ENCODE data around the gene FKBP14. TPM values are rescaled to one million over a fixed set of nuclear protein-coding genes. Genes with fewer than 3 reads are reported as not detected.

Gene FKBP14
- total RNA-seq, 3 donors from 2014 or later: 8.9 to 13.4 (median 11.8) TPM

DNA sequence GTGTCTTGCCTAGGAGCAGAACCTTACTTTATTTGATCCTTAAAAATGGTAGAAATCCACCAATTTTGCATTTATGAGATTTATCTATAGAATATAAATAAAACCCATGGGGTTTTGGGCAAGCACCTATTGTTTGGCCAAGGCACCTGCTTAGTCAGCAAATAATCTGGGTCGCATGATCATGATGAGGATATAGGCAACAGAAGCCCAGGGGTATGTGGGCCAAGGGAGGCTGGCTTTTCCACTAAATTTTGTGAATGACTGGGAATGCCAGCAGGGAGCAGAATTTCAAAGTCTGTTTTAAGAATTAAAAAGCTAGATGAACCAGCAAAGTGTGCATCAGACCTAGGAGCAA, 54.2 kb downstream of the FKBP14 start:
- no peak for ATAC-seq
- intact Hi-C loops (cut with DNase I, micrococcal nuclease): no loop called here
- DNase-seq: no peak
- no peaks in the 10 kb centered on the region for H3K4me1 ChIP-seq (ENCODE audit: low read depth)
- H3K9me3 ChIP-seq: no peaks in the 10 kb centered on the region
- H3K36me3 ChIP-seq (ENCODE audit: low read depth): no peaks in the 10 kb centered on the region
- H3K4me3 ChIP-seq: no peak overlapping the region
- TF ChIP-seq, protein P1, sequence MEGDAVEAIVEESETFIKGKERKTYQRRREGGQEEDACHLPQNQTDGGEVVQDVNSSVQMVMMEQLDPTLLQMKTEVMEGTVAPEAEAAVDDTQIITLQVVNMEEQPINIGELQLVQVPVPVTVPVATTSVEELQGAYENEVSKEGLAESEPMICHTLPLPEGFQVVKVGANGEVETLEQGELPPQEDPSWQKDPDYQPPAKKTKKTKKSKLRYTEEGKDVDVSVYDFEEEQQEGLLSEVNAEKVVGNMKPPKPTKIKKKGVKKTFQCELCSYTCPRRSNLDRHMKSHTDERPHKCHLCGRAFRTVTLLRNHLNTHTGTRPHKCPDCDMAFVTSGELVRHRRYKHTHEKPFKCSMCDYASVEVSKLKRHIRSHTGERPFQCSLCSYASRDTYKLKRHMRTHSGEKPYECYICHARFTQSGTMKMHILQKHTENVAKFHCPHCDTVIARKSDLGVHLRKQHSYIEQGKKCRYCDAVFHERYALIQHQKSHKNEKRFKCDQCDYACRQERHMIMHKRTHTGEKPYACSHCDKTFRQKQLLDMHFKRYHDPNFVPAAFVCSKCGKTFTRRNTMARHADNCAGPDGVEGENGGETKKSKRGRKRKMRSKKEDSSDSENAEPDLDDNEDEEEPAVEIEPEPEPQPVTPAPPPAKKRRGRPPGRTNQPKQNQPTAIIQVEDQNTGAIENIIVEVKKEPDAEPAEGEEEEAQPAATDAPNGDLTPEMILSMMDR (IDR thresholded peaks at IDR 0.05): no peak

DNA sequence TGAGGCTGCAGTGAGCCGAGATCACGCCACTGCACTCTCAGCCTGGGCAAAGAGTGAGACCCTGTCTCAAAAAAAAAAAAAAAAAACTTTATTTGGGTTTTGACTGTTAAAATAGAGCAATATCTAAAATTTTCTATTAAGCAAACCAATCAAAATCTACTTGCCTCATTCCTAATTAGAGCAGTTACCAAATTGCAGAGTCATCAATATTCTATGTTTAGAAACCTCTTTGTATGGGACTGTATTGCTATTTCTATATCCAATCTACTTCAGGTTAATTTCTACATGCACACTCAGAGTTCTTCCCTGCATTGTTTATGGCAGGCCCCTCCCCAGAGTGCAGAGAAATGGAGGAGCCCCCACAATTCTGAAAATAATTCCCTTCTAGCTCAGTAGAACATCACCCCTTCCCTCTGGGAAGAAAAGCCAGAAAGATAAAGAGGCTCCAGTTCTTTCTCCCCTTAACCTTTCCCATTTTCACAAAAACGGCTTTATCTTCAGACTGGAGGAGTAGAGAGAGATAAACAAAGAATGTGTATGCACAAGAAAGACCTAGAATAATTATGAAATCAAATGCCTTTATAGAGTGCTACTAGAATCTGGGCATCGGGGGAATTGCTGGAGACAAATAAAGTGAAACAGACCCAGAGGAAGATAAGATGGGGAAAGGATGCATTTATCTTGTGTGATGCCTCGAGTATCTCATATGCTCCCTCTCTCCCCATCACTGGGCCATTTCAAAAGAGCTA, 54.8 kb downstream of the FKBP14 start:
- Histone ChIP-seq H3K9me3 (no peaks in the 10 kb centered on the region), H3K36me3 (ENCODE audit: low read depth) (no peaks in the 10 kb centered on the region), H3K4me3 (no peak overlapping the region), H3K4me1 (ENCODE audit: low read depth) (no peaks in the 10 kb centered on the region)
- DNase-seq: no peak
- no peak for ATAC-seq
- TF ChIP-seq, protein P1 (IDR thresholded peaks at IDR 0.05): no peak
- intact Hi-C loops (cut with DNase I, micrococcal nuclease): no loop called here

DNA sequence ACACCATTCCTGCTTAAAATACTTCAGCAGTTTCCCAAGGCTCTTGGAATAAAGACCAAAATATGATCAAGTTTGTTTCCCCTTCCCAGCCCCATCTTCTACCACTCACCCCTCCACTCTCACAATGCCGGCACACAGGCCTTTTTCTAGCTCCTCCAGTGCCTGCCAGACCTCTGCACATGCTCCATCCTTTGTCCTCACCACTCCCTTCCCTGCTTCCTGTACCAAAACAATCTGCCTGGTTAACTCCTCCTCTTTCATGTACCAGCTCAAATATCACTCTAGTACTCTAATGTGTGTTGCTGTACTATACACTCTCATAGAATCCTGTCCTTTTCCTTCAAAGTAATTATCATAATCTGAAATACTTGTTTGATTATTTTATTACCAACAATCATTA, 56.3 kb downstream of the FKBP14 start:
- H3K4me1 ChIP-seq (ENCODE audit: low read depth): no peaks in the 10 kb centered on the region
- no peak for DNase-seq
- H3K9me3 ChIP-seq: no peaks in the 10 kb centered on the region
- TF ChIP-seq, protein P1 (IDR thresholded peaks at IDR 0.05): no peak
- intact Hi-C loops (cut with DNase I, micrococcal nuclease): no loop called here
- ATAC-seq: no peak
- no peak overlapping the region for H3K4me3 ChIP-seq
- H3K36me3 ChIP-seq (ENCODE audit: low read depth): no peaks in the 10 kb centered on the region

DNA sequence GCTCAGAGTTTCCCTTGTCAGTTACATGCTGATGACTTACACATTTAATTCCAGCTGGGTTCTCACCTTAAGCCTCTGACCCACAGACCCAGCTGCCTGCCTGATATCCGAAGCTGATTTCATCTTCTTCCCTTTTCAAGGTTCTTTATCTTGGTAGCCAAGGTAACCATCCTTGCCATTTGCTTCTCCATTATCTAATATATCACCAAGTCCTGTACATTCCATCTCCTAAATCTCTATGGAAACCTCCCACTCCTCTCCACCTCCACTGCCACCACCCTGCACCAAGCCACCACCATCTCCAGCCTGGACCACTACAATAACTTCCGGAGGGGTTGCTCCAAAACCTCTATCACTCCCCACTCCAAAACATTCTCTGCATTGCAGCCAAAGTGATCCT, 56.8 kb downstream of the FKBP14 start:
- DNase-seq (no peak), ATAC-seq (no peak)
- Histone ChIP-seq H3K4me1 (ENCODE audit: low read depth) (no peaks in the 10 kb centered on the region), H3K9me3 (no peaks in the 10 kb centered on the region), H3K4me3 (no peak overlapping the region), H3K36me3 (ENCODE audit: low read depth) (no peaks in the 10 kb centered on the region)
- intact Hi-C loops (cut with DNase I, micrococcal nuclease): no loop called here
- TF ChIP-seq, protein P1 (IDR thresholded peaks at IDR 0.05): no peak

DNA sequence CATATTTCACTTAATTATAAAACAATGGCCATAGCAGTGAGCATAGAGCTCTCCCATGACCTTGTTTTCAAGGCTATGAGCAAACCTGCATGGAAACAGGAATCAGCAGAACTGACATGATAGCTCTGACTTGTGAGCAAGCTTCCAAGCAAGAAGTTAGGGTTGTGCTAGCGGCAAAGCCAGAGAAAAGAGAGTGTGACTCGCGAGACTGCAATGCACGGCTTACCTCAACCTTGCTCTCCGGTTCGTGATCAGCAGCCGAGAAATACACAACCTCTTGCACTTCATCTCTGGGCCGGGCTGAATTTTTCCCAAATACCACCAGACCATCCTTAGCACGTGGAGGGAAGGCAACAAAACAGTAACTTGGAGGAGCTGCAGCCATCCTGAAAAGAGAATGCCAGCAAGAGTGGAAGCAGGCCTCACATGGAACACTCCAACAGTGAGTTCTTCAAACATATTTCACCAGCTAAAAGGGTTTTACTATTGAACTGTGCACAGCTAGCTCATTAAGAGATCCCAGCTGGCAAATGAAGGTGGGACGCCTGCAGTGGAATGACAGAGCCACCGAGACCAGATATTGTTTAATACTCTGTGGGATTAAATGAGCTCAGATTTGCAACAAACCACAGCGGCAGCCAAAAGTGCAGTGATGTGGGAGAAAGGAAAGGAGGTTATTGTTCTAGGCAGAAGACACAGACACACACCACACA, 57.7 kb downstream of the FKBP14 start:
- no peak overlapping the region for H3K4me3 ChIP-seq
- intact Hi-C loops (cut with DNase I, micrococcal nuclease): no loop called here
- TF ChIP-seq, protein P1 (IDR thresholded peaks at IDR 0.05): no peak
- H3K9me3 ChIP-seq: no peaks in the 10 kb centered on the region
- no peak for DNase-seq
- no peak for ATAC-seq
- no peaks in the 10 kb centered on the region for H3K4me1 ChIP-seq (ENCODE audit: low read depth)
- no peaks in the 10 kb centered on the region for H3K36me3 ChIP-seq (ENCODE audit: low read depth)

All from mucosa of descending colon (tissue), 3 donors.